K562 (cell line): ENCODE data around the gene AGBL1. TPM values are rescaled to one million over a fixed set of nuclear protein-coding genes. Genes with fewer than 3 reads are reported as not detected.

Experiments
- ATAC-seq: fragments of 200-7000 bp; cut with Tn5 transposase; 3 replicates; pipeline ENCODE4 v1.9.1; 2020; ENCODE audit warnings: moderate library complexity
- BruUV-seq: library from RNA; stranded (reverse); fragments of 400-500 nt; replicated peaks from 2 replicates; lab custom pipeline; 2021; lab: Mats Ljungman, UMichigan
- CTCF ChIA-PET: fragments of 300-600 bp; formaldehyde crosslinking; extraction: SDS; loops from one replicate; lab custom pipeline; 2021; ENCODE audit warnings: low intra/inter-chr PET ratio; lab: Yijun Ruan, JAX
- POLR2A ChIA-PET: fragments of 300-600, 350-650 bp; sonication (Branson Sonifier 250); formaldehyde crosslinking; extraction: SDS; loops from one replicate; lab custom pipeline; 2021; ENCODE audit warnings: antibody characterized with exemption, inconsistent platforms; lab: Yijun Ruan, JAX
- DNase-seq, 4 experiments: peaks; one replicate each; pipeline versions ENCODE4 v3.0.0 to v3.0.0-alpha.2; 2011 to 2018; ENCODE audit warnings: low spot score in 3 of 4, mixed read lengths in 3 of 4; ENCODE audit errors: extremely low read depth in 1 of 4
- FAIRE-seq: peaks from 2 replicates; lab custom pipeline; 2011; peaks lifted over from hg19 to GRCh38; lab: Jason Lieb, UNC
- H2AFZ ChIP-seq: 2 replicates; pipeline ENCODE4 v1.6.0; 2011; ENCODE audit warnings: low read depth, low read length, control low read depth, inconsistent platforms
- H3K27ac ChIP-seq: fragments of 200-600 bp; 3 replicates; pipeline ENCODE4 v1.8.0; 2011; ENCODE audit warnings: low read depth, mild to moderate bottlenecking, control low read depth, inconsistent platforms, low read length, moderate library complexity, mixed read lengths; ENCODE audit errors: extremely low read depth
- H3K27me3 ChIP-seq, 2 experiments: fragments of 300-600 bp in 1 of 2; 2 replicates in 1 of 2; 3 replicates in 1 of 2; pipeline versions ENCODE4 v1.6.0 to v1.8.0; 2011; ENCODE audit warnings: inconsistent platforms in 2 of 2, low read length in 2 of 2, mild to moderate bottlenecking in 1 of 2, mixed read lengths in 1 of 2, moderate library complexity in 1 of 2; ENCODE audit not compliant: control insufficient read depth in 2 of 2, insufficient read depth in 2 of 2
- H3K36me3 ChIP-seq: fragments of 300-600 bp; 3 replicates; pipeline ENCODE4 v1.8.0; 2011; ENCODE audit warnings: mild to moderate bottlenecking, low read length, inconsistent platforms; ENCODE audit not compliant: control insufficient read depth, insufficient read depth
- H3K4me1 ChIP-seq, 2 experiments: fragments of 200-600 bp in 1 of 2; replicated peaks in 1 of 2; 2 replicates in 1 of 2; 3 replicates in 1 of 2; pipeline versions ENCODE4 v1.5.1 to v1.8.0; 2011; ENCODE audit warnings: inconsistent platforms in 2 of 2, low read length in 2 of 2, mild to moderate bottlenecking in 1 of 2, mixed read lengths in 1 of 2, moderate library complexity in 1 of 2; ENCODE audit not compliant: control insufficient read depth in 2 of 2, insufficient read depth in 2 of 2
- H3K4me2 ChIP-seq: 2 replicates; pipeline ENCODE4 v1.6.1; 2011; ENCODE audit warnings: low read length, control low read depth, inconsistent platforms, mixed read lengths; ENCODE audit not compliant: insufficient read depth
- H3K4me3 ChIP-seq: fragments of 200-600 bp; sonication (generic), shearing (Covaris generic); 2 replicates; pipeline ENCODE4 v1.5.1; 2016; ENCODE audit warnings: control low read depth, inconsistent platforms
- H3K79me2 ChIP-seq: fragments of 200-600 bp; 3 replicates; pipeline ENCODE4 v1.8.0; 2011; ENCODE audit warnings: low read length, inconsistent platforms; ENCODE audit not compliant: control insufficient read depth, insufficient read depth
- H3K9ac ChIP-seq, 2 experiments: 2 replicates each; pipeline versions ENCODE4 v1.6.0 to v1.6.1; 2011; ENCODE audit warnings: low read depth in 2 of 2, low read length in 2 of 2, control low read depth in 1 of 2, inconsistent platforms in 1 of 2, mild to moderate bottlenecking in 1 of 2, mixed read lengths in 1 of 2; ENCODE audit not compliant: insufficient read depth in 1 of 2
- H3K9me1 ChIP-seq: one replicate; pipeline ENCODE4 v1.6.0; 2011; ENCODE audit warnings: inconsistent platforms, mild to moderate bottlenecking, low read length, moderate library complexity; ENCODE audit not compliant: control insufficient read depth, insufficient read depth
- H3K9me3 ChIP-seq: replicated peaks from 2 replicates; pipeline ENCODE4 v1.5.1; 2011; ENCODE audit warnings: low read depth, low read length, inconsistent platforms; ENCODE audit not compliant: control insufficient read depth, insufficient read depth
- H4K20me1 ChIP-seq: replicated peaks from 2 replicates; pipeline ENCODE4 v1.6.1; 2011; ENCODE audit warnings: low read length, inconsistent platforms, mixed read lengths; ENCODE audit not compliant: control insufficient read depth, insufficient read depth
- ARID1B ChIP-seq: fragments of 450-650 bp; IDR thresholded peaks from 2 replicates; pipeline ENCODE4 v1.6.1; 2016; ENCODE audit warnings: antibody characterized with exemption, mild to moderate bottlenecking, inconsistent platforms
- CBFA2T3 ChIP-seq: fragments of 450-650 bp; IDR thresholded peaks from 2 replicates; pipeline ENCODE4 v1.6.1; 2017
- HES1 ChIP-seq: fragments of 450-650 bp; IDR thresholded peaks from 2 replicates; pipeline ENCODE4 v1.6.1; 2016; ENCODE audit warnings: low read depth, mild to moderate bottlenecking, moderate library complexity
- HNRNPK ChIP-seq: fragments of 200-400 bp; formaldehyde crosslinking; IDR thresholded peaks from one replicate; pipeline ENCODE4 v1.6.1; 2018; ENCODE audit warnings: mild to moderate bottlenecking, low read depth, low read length; ENCODE audit not compliant: poor library complexity, severe bottlenecking
- ILF3 ChIP-seq: fragments of 450-650 bp; IDR thresholded peaks from 2 replicates; pipeline ENCODE4 v1.6.1; 2018; ENCODE audit warnings: antibody characterized with exemption, mild to moderate bottlenecking, moderate library complexity, borderline replicate concordance
- JUN ChIP-seq, 2 experiments: sonication (generic) in 1 of 2; formaldehyde crosslinking in 1 of 2; IDR thresholded peaks; 2 replicates each; pipeline versions ENCODE4 v1.6.1 to v1.8.0; 2012 to 2022; ENCODE audit warnings: borderline replicate concordance in 2 of 2, mild to moderate bottlenecking in 2 of 2, improper control_type of control experiment in 1 of 2, low read depth in 1 of 2, low read length in 1 of 2, missing genetic modification reagents in 1 of 2
- MAFG ChIP-seq: fragments of 450-650 bp; conservative IDR thresholded peaks from 2 replicates; pipeline ENCODE4 v1.6.1; 2016; ENCODE audit warnings: missing genetic modification characterization, missing compliant biosample characterization
- MNT ChIP-seq, 2 experiments: fragments of 450-650 bp; conservative IDR thresholded peaks; 2 replicates each; pipeline ENCODE4 v1.6.1; 2017; ENCODE audit warnings: mild to moderate bottlenecking in 2 of 2, moderate library complexity in 2 of 2
- NCOR1 ChIP-seq: fragments of 450-650 bp; IDR thresholded peaks from 2 replicates; pipeline ENCODE4 v1.6.1; 2016; ENCODE audit warnings: mild to moderate bottlenecking, moderate library complexity
- NFATC3 ChIP-seq: fragments of 450-650 bp; IDR thresholded peaks from 2 replicates; pipeline ENCODE4 v1.6.1; 2017; ENCODE audit warnings: mild to moderate bottlenecking
- NFIX ChIP-seq: fragments of 250-450 bp; sonication (Bioruptor Pico); IDR thresholded peaks from 2 replicates; pipeline ENCODE4 v1.4.0; 2020; ENCODE audit warnings: low read depth, mild to moderate bottlenecking, moderate library complexity
- POLR2A ChIP-seq: fragments of 450-650 bp; conservative IDR thresholded peaks from 2 replicates; pipeline ENCODE4 v1.6.1; 2016
- SREBF2 ChIP-seq: sonication (generic); formaldehyde crosslinking; IDR thresholded peaks from 2 replicates; pipeline ENCODE4 v1.4.0; 2020; ENCODE audit warnings: mild to moderate bottlenecking, missing genetic modification reagents
- TAF1 ChIP-seq: IDR thresholded peaks from 2 replicates; pipeline ENCODE4 v1.6.1; 2011; ENCODE audit warnings: mild to moderate bottlenecking, low read length, moderate library complexity; ENCODE audit not compliant: insufficient read depth, control insufficient read depth, severe bottlenecking; ENCODE audit errors: extremely low read depth
- ZNF12 ChIP-seq: sonication (generic); formaldehyde crosslinking; IDR thresholded peaks from 2 replicates; pipeline ENCODE4 v1.4.0; 2020; ENCODE audit warnings: mild to moderate bottlenecking, missing genetic modification reagents
- ZNF184 ChIP-seq: sonication (generic); formaldehyde crosslinking; IDR thresholded peaks from 2 replicates; pipeline ENCODE4 v1.5.0; 2020; ENCODE audit warnings: missing genetic modification reagents
- ZNF263 ChIP-seq: sonication (generic); formaldehyde crosslinking; IDR thresholded peaks from 2 replicates; pipeline ENCODE4 v1.8.0; 2022; ENCODE audit warnings: mild to moderate bottlenecking, missing genetic modification reagents, borderline replicate concordance
- ZNF3 ChIP-seq: fragments of 250-450 bp; sonication (Bioruptor Pico); IDR thresholded peaks from 2 replicates; pipeline ENCODE4 v1.5.0; 2021; ENCODE audit warnings: mild to moderate bottlenecking, moderate library complexity
- ZNF696 ChIP-seq: fragments of 250-450 bp; sonication (Bioruptor Pico); conservative IDR thresholded peaks from 2 replicates; pipeline ENCODE4 v1.4.0; 2020; ENCODE audit warnings: mild to moderate bottlenecking, moderate library complexity
- ZNF830 ChIP-seq: fragments of 250-450 bp; sonication (Bioruptor Pico); IDR thresholded peaks from 2 replicates; pipeline ENCODE4 v1.5.0; 2021; ENCODE audit warnings: mild to moderate bottlenecking
- WGBS: fragments of 100-300 bp; shearing (Covaris generic); methylation state at CpG from one replicate; pipeline ENCODE4 v1.1.6; 2016; ENCODE audit warnings: low coverage, mixed read lengths; ENCODE audit not compliant: insufficient coverage; ENCODE audit errors: missing lambda C conversion rate; 5-methylcytosine and 5-hydroxymethylcytosine counted together
- in situ Hi-C: fragments of 300-500 bp; cut with MboI; formaldehyde crosslinking; loops from 4 replicates; pipeline ENCODE4 v1.15.0; 2018; ENCODE audit warnings: inconsistent platforms, mixed read lengths
- intact Hi-C: fragments of 100-400 bp; cut with micrococcal nuclease; formaldehyde crosslinking; loops from 2 replicates; pipeline ENCODE4 v1.14.2; 2022
- polyA plus RNA-seq, 8 experiments: library from polyadenylated mRNA; depleted of rRNA in 4 of 8; stranded (reverse) in 5 of 8; unstranded in 3 of 8; fragments of >200 nt; fragmentation: Nextera tagmentation in 2 of 8; fragmentation: Illumina TruSeq in 1 of 8; extraction: Ambion mirVana in 2 of 8; extraction: Trizol in 1 of 8; gene quantifications; 2 replicates each; pipeline versions ENCODE4 v1.2.1 to v1.2.3, GENCODE V29; 2011 to 2014; ENCODE audit warnings: inconsistent platforms in 1 of 8, missing spikeins in 1 of 8
- total RNA-seq, 7 experiments: library from RNA; depleted of rRNA in 6 of 7; stranded (reverse); fragments of >200 nt in 6 of 7; fragmentation: Illumina TruSeq in 2 of 7; extraction: Trizol in 2 of 7; gene quantifications; 2 replicates each; pipeline versions ENCODE4 v1.2.1 to v1.2.3, GENCODE V29; 2011 to 2021; ENCODE audit warnings: low replicate concordance in 1 of 7
- TF ChIP-seq, protein P1 (sequence below): sonication (generic); formaldehyde crosslinking; IDR thresholded peaks from 2 replicates; pipeline ENCODE4 v1.8.0; 2022; ENCODE audit warnings: mild to moderate bottlenecking, missing genetic modification reagents
- TF ChIP-seq, protein P2 (sequence below): sonication (generic); formaldehyde crosslinking; IDR thresholded peaks from 2 replicates; pipeline ENCODE4 v1.8.0; 2022; ENCODE audit warnings: mild to moderate bottlenecking, missing genetic modification reagents

The AGBL1 gene
- total and polyA plus RNA-seq, 9 of the 15 experiments (the other 6 are each of a cell fraction or from before 2014, with no cell fraction given) = not detected

GRCh38 chr15:86588413-86588812, 508.7 kb downstream of the AGBL1 start (continued):
- TF ChIP-seq NCOR1 (no peak), ZNF3 (no peak), ZNF696 (no peak), ZNF830 (no peak), POLR2A (no peak), ZNF184 (no peak), ZNF263 (CRISPR knock-in tag) (no peak), NFIX (CRISPR knock-in tag) (no peak)
- TF ChIP-seq, protein P1, sequence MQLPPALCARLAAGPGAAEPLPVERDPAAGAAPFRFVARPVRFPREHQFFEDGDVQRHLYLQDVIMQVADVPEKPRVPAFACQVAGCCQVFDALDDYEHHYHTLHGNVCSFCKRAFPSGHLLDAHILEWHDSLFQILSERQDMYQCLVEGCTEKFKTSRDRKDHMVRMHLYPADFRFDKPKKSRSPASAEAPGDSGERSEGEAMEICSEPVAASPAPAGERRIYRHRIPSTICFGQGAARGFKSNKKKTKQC (CRISPR knock-in tag) = no peak

DNA sequence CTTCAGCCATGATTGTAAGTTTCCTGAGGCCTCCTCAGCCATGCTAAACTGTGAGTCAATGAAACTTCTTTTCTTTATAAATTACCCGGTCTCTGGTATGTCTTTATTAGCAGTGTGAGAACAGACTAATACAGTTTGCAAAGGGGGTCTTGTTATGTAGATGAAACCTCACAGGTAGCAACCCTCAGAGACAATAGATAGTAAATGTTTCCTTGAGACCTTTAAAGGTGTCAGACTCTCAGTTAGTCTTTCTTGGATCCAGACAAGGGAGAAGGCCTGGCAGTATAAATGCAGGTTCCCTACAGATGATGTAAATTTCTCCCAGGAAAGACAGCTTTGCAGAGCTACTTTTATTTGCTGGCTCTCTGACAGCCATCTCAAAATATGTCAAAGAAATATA, 510.8 kb downstream of the AGBL1 start:
- Histone ChIP-seq H3K79me2 (no peaks in the 10 kb centered on the region), H3K9me1 (no peaks in the 10 kb centered on the region), H3K4me1 (no peaks in the 10 kb centered on the region), H3K4me2 (no peak overlapping the region), H3K27me3 (no peaks in the 10 kb centered on the region), H3K9me3 (no peaks in the 10 kb centered on the region), H2AFZ (no peak overlapping the region), H3K36me3 (no peaks in the 10 kb centered on the region), H3K27ac (no peak overlapping the region), H3K9ac (no peak overlapping the region), H3K4me3 (no peak overlapping the region), H4K20me1 (no peaks in the 10 kb centered on the region)
- in situ Hi-C loops (no loop called here), intact Hi-C loops (no loop called here)
- ATAC-seq (no peak), FAIRE-seq (no peak), DNase-seq (no peak)
- BruUV-seq = no TSS peak
- ChIA-PET CTCF (no interaction called here), POLR2A (no interaction called here)
- WGBS = 0% methylated on average over 1 of the region's 1 CpG
- TF ChIP-seq CBFA2T3 (no peak), ZNF12 (CRISPR knock-in tag) (no peak), ARID1B (no peak), HES1 (no peak), HNRNPK (no peak), ILF3 (no peak), SREBF2 (CRISPR knock-in tag) (no peak), JUN (IDR thresholded peaks at IDR 0.05; ENCODE audit: borderline replicate concordance, low read depth, low read length) (no peak), JUN (CRISPR knock-in tag; IDR thresholded peaks at IDR 0.05; ENCODE audit: borderline replicate concordance) (no peak), MNT (conservative IDR thresholded peaks at IDR 0.05) (no peak), TAF1 (no peak), NFATC3 (no peak), MAFG (tag) (no peak)
- TF ChIP-seq, protein P2, sequence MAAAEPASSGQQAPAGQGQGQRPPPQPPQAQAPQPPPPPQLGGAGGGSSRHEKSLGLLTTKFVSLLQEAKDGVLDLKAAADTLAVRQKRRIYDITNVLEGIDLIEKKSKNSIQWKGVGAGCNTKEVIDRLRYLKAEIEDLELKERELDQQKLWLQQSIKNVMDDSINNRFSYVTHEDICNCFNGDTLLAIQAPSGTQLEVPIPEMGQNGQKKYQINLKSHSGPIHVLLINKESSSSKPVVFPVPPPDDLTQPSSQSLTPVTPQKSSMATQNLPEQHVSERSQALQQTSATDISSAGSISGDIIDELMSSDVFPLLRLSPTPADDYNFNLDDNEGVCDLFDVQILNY (CRISPR knock-in tag) = no peak
